ENCODE data around the gene COL7A1. TPM values are rescaled to one million over a fixed set of nuclear protein-coding genes. Genes with fewer than 3 reads are reported as not detected.

Gene COL7A1
- total RNA-seq, 1 donor from 2014 or later, result 22.2 TPM

DNA sequence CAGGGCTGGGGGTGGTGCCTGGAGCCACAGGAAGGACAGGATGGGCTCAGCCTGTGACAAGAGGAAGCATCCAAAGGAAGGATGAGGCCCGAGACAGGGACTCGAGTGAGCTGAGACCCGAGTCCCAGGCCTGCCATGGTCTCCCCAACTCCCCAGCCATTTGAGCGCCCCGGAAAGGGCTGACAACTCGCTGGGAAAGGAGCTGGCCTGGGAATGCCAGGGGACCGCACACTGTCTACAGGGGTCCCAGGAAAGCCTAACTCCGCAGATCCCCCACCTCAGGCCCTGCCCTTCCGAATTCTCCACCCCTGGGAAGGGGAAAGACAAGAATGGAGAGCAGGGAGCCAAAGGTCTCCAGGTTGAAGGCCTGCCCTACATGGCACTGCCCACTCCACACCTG lies 70.2 kb downstream of the COL7A1 start:
- intact Hi-C loops (cut with DNase I), result no loop called here
- Histone ChIP-seq H3K36me3 (peaks cover 0 to 26% of the 10 kb centered on the region in 2 donors), H3K27ac (no peak overlapping the region), H3K4me3 (no peak overlapping the region), H3K27me3 (no peaks in the 10 kb centered on the region), H3K9me3 (no peaks in the 10 kb centered on the region), H3K4me1 (no peaks in the 10 kb centered on the region)
- TF ChIP-seq, protein P1, sequence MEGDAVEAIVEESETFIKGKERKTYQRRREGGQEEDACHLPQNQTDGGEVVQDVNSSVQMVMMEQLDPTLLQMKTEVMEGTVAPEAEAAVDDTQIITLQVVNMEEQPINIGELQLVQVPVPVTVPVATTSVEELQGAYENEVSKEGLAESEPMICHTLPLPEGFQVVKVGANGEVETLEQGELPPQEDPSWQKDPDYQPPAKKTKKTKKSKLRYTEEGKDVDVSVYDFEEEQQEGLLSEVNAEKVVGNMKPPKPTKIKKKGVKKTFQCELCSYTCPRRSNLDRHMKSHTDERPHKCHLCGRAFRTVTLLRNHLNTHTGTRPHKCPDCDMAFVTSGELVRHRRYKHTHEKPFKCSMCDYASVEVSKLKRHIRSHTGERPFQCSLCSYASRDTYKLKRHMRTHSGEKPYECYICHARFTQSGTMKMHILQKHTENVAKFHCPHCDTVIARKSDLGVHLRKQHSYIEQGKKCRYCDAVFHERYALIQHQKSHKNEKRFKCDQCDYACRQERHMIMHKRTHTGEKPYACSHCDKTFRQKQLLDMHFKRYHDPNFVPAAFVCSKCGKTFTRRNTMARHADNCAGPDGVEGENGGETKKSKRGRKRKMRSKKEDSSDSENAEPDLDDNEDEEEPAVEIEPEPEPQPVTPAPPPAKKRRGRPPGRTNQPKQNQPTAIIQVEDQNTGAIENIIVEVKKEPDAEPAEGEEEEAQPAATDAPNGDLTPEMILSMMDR (IDR thresholded peaks at IDR 0.05), result no peak
- DNase-seq (ENCODE audit: low spot score in 2 of 2), result no peak

DNA sequence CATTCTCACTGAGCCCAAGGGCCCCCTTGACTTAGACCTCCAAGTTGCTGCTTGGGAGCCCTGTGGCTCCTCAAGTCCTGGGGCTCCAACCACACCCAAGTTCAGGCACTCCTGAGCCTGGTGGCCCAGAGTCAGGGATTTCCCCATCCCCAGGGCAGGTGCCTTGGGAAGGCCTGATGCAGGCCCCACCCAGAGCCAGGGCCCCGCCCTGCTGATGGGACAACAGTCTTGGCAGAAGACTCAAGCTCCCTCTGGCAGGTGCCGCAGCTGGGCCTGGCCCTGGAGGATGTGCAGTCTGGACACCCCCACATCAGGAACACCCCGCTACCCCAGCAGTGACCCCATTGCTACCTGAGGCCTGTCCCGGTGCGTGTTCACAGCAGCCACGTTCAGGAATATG lies 73.5 kb downstream of the COL7A1 start:
- Histone ChIP-seq H3K4me3 (no peak overlapping the region), H3K27me3 (no peaks in the 10 kb centered on the region), H3K36me3 (peaks cover 0 to 20% of the 10 kb centered on the region in 2 donors), H3K4me1 (no peaks in the 10 kb centered on the region), H3K27ac (no peak overlapping the region), H3K9me3 (no peaks in the 10 kb centered on the region)
- TF ChIP-seq, protein P1 (IDR thresholded peaks at IDR 0.05), result no peak
- intact Hi-C loops (cut with DNase I), result no loop called here
- DNase-seq (ENCODE audit: low spot score in 2 of 2), result no peak

DNA sequence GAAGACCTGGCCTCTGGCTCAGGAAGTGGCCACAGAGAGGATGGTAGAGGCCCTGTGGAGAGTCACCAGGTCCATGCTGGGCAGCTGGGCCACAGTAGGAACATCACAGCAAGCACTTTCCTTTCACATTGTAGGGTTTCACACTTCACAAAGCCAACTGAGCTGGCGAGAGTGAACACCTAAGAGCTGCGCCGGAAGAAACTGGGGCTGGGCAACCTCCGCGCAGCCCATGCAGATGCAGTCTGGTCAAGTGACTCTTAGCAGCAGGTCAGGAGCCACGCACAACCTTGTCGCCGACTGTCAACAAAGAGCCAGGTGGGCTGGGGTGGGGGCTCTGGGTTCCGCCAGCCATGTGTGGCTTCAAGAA lies 75.9 kb downstream of the COL7A1 start:
- no peaks in the 10 kb centered on the region for H3K27me3 ChIP-seq
- H3K27ac ChIP-seq, result no peak overlapping the region
- no peaks in the 10 kb centered on the region for H3K9me3 ChIP-seq
- H3K4me1 ChIP-seq, result no peaks in the 10 kb centered on the region
- intact Hi-C loops (cut with DNase I), result no loop called here
- H3K4me3 ChIP-seq, result no peak overlapping the region
- no peak for DNase-seq (ENCODE audit: low spot score in 2 of 2)
- peaks cover 0 to 14% of the 10 kb centered on the region in 2 donors for H3K36me3 ChIP-seq
- TF ChIP-seq, protein P1 (IDR thresholded peaks at IDR 0.05), result no peak

DNA sequence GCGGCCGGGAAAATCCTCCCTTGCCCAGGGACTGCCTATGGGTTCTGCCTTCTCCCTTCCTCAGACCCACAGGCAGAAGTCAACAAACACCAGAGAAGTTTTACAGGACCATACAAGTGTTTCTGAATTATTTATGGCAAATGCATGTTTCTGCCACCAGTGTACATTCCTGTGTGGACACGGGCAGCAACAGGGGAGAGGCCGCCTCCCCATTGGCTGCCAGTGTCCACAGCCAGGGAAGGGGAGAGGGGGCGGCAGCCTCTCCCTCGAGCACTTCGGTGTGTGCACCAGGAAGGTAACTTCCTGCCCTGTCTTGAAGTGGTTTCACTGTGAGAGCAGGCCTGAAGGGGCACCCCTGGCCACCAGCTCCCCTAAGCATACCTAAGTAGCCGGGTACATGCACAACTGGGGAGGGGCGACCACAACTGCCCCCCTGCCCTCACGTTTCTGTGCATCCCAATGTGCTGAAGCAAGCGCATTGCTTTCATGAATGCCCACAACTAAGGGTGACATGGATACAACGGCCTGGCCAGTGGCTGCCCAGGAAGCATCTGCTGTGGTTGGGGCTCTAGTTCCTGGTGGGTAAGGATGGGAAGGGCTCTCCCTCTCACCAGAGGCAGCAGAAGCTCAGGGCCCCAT lies 76.4 kb downstream of the COL7A1 start:
- intact Hi-C loops (cut with DNase I), result no loop called here
- no peaks in the 10 kb centered on the region for H3K4me1 ChIP-seq
- H3K9me3 ChIP-seq, result no peaks in the 10 kb centered on the region
- H3K4me3 ChIP-seq, result no peak overlapping the region
- peaks cover 0 to 12% of the 10 kb centered on the region in 2 donors for H3K36me3 ChIP-seq
- H3K27ac ChIP-seq, result no peak overlapping the region
- DNase-seq (ENCODE audit: low spot score in 2 of 2), result no peak
- no peaks in the 10 kb centered on the region for H3K27me3 ChIP-seq
- TF ChIP-seq, protein P1 (IDR thresholded peaks at IDR 0.05), result no peak

DNA sequence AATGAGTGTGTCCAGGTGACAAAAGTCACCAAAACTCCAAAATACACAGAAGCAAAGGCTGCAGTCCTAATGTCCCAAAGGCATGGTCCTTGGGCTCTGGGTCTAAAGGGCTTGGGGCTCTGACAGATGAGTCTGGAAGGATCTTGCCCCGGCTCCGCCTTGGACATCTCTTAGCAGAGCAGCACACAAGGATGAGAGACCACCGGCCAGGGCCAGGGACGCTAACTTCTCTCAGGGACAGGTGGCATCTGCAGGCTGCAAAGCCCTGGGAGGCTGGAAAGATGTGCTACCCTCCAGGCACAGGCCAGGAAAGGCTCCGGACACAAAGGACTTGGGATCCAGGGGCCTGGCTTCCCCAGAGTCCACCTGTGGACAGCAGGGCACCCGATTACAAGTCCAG lies 77.1 kb downstream of the COL7A1 start:
- Histone ChIP-seq H3K4me3 (no peak overlapping the region), H3K27me3 (no peaks in the 10 kb centered on the region), H3K27ac (no peak overlapping the region), H3K9me3 (no peaks in the 10 kb centered on the region), H3K4me1 (no peaks in the 10 kb centered on the region), H3K36me3 (peaks cover 0 to 7% of the 10 kb centered on the region in 2 donors)
- intact Hi-C loops (cut with DNase I), result no loop called here
- no peak for DNase-seq (ENCODE audit: low spot score in 2 of 2)
- TF ChIP-seq, protein P1 (IDR thresholded peaks at IDR 0.05), result no peak

DNA sequence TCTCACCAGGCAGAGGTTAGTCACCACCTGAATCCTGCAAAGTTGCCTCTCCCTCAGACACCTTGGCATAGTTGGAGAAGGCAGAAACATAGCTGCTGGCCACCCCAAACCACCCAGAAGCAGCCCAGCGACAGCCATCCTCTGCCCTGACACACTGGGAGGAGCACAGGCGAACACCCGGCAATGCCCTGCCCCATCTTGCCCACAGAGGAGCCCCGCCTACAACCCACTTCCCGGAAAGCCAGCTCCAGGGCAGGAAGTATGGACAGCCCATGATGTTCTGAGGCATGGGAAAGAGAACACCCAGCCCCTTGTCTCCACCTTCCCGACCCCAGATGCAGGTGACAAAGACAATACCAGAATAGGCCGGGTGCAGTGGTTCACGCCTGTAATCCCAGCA lies 78.6 kb downstream of the COL7A1 start:
- Histone ChIP-seq H3K27me3 (no peaks in the 10 kb centered on the region), H3K27ac (no peak overlapping the region), H3K9me3 (no peaks in the 10 kb centered on the region), H3K4me1 (no peaks in the 10 kb centered on the region), H3K4me3 (no peak overlapping the region), H3K36me3 (peaks cover 0 to 7% of the 10 kb centered on the region in 2 donors)
- intact Hi-C loops (cut with DNase I), result no loop called here
- TF ChIP-seq, protein P1 (IDR thresholded peaks at IDR 0.05), result no peak
- DNase-seq (ENCODE audit: low spot score in 2 of 2), result no peak
